Neural cell (in vitro differentiated cells): ENCODE measurements around the gene IMMP2L.

ENCODE experiments used
- EZH2 ChIP-seq: fragments of 200-600, 300-800 bp; shearing (Covaris generic), sonication (generic); IDR thresholded peaks from 2 replicates; pipeline ENCODE4 v1.6.1; 2014; ENCODE audit warnings: antibody characterized with exemption, low read length, borderline replicate concordance, mild to moderate bottlenecking; ENCODE audit not compliant: insufficient read depth, poor library complexity, severe bottlenecking
- MXI1 ChIP-seq: fragments of 450-650 bp; conservative IDR thresholded peaks from 2 replicates; pipeline ENCODE4 v1.6.1; 2014; ENCODE audit warnings: antibody characterized with exemption, mild to moderate bottlenecking; ENCODE audit not compliant: poor library complexity, severe bottlenecking
- POLR2AphosphoS5 ChIP-seq: IDR thresholded peaks from 2 replicates; pipeline ENCODE4 v1.6.1; 2012
- RAD21 ChIP-seq: fragments of 450-650 bp; conservative IDR thresholded peaks from 2 replicates; pipeline ENCODE4 v1.6.1; 2014; ENCODE audit warnings: antibody characterized with exemption, mild to moderate bottlenecking, moderate library complexity
- SMC3 ChIP-seq: fragments of 450-650 bp; conservative IDR thresholded peaks from 2 replicates; pipeline ENCODE4 v1.6.1; 2014; ENCODE audit warnings: antibody characterized with exemption, mild to moderate bottlenecking, moderate library complexity; ENCODE audit not compliant: poor library complexity
- TAF1 ChIP-seq: IDR thresholded peaks from 2 replicates; pipeline ENCODE4 v1.6.1; 2012; ENCODE audit warnings: low read depth
- TF ChIP-seq, protein P1 (sequence below): fragments of 450-650 bp; IDR thresholded peaks from 2 replicates; pipeline ENCODE4 v1.5.1; 2014; ENCODE audit warnings: antibody characterized with exemption, mild to moderate bottlenecking, moderate library complexity; ENCODE audit not compliant: poor library complexity, severe bottlenecking
- TF ChIP-seq, protein P2 (sequence below): IDR thresholded peaks from 2 replicates; pipeline ENCODE4 v1.6.1; 2012; ENCODE audit warnings: borderline replicate concordance

DNA sequence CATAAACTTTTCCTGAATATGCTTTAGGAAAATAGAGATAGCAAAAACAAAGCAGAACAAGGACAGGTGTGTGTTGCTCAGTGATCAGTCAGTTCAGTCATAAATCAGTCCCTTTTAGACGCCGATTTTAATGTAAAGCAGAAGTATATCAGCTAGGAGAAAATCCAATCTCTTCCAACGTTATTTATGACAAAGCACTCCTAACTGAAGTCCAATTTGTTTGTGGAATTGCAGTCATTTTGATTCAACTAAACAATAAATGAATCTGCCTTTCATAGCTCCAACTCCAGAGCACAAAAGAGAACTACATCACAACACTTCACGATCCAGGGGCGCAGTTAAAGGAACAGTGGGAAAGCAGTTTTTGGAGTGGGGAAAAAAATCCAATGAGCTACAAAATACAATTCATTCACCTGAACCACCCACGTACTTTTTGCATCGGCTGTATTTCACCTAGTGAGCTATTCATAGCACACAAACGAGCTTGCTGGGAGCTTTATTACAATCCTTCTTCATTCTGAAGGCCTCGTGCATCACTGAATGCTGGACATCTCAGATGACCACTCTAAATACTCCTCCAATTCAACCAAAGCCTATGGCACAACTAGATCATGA is 320.0 kb downstream of the IMMP2L start:
- TF ChIP-seq, protein P1, sequence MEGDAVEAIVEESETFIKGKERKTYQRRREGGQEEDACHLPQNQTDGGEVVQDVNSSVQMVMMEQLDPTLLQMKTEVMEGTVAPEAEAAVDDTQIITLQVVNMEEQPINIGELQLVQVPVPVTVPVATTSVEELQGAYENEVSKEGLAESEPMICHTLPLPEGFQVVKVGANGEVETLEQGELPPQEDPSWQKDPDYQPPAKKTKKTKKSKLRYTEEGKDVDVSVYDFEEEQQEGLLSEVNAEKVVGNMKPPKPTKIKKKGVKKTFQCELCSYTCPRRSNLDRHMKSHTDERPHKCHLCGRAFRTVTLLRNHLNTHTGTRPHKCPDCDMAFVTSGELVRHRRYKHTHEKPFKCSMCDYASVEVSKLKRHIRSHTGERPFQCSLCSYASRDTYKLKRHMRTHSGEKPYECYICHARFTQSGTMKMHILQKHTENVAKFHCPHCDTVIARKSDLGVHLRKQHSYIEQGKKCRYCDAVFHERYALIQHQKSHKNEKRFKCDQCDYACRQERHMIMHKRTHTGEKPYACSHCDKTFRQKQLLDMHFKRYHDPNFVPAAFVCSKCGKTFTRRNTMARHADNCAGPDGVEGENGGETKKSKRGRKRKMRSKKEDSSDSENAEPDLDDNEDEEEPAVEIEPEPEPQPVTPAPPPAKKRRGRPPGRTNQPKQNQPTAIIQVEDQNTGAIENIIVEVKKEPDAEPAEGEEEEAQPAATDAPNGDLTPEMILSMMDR = no peak
- no peak for TF ChIP-seq POLR2AphosphoS5
- TF ChIP-seq TAF1 = no peak
- TF ChIP-seq, protein P2, sequence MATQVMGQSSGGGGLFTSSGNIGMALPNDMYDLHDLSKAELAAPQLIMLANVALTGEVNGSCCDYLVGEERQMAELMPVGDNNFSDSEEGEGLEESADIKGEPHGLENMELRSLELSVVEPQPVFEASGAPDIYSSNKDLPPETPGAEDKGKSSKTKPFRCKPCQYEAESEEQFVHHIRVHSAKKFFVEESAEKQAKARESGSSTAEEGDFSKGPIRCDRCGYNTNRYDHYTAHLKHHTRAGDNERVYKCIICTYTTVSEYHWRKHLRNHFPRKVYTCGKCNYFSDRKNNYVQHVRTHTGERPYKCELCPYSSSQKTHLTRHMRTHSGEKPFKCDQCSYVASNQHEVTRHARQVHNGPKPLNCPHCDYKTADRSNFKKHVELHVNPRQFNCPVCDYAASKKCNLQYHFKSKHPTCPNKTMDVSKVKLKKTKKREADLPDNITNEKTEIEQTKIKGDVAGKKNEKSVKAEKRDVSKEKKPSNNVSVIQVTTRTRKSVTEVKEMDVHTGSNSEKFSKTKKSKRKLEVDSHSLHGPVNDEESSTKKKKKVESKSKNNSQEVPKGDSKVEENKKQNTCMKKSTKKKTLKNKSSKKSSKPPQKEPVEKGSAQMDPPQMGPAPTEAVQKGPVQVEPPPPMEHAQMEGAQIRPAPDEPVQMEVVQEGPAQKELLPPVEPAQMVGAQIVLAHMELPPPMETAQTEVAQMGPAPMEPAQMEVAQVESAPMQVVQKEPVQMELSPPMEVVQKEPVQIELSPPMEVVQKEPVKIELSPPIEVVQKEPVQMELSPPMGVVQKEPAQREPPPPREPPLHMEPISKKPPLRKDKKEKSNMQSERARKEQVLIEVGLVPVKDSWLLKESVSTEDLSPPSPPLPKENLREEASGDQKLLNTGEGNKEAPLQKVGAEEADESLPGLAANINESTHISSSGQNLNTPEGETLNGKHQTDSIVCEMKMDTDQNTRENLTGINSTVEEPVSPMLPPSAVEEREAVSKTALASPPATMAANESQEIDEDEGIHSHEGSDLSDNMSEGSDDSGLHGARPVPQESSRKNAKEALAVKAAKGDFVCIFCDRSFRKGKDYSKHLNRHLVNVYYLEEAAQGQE = no peak
- TF ChIP-seq SMC3 = no peak
- TF ChIP-seq RAD21 = no peak
- no peak for TF ChIP-seq EZH2
- TF ChIP-seq MXI1 = no peak
